PC-9 (cell line): ENCODE results near the gene MSI2.

Experiments
- CTCF ChIP-seq: fragments of 200-600 bp; sonication (generic); conservative IDR thresholded peaks from 2 replicates; pipeline ENCODE4 v1.6.1; 2017; ENCODE audit warnings: mixed run types, antibody characterized with exemption, mild to moderate bottlenecking, moderate library complexity
- EZH2 ChIP-seq: fragments of 200-600 bp; sonication (generic); IDR thresholded peaks from 2 replicates; pipeline ENCODE4 v1.8.0; 2017; ENCODE audit warnings: antibody characterized with exemption, low read depth

- TF ChIP-seq CTCF: no peak
- TF ChIP-seq EZH2: no peak
Measured at GRCh38 chr17:57677301-57677700, 421.0 kb downstream of the MSI2 start.
